ENCODE measurements around the gene PTPN21.
A peak's percentile ranks its signal among the peaks of the same experiment; 100 is the strongest.

The PTPN21 gene

GRCh38 chr14:88565427-88565826 is 10.6 kb upstream of the PTPN21 start:
- peaks cover 38 to 39% of the 10 kb centered on the region in 2 experiments for H3K36me3 ChIP-seq (ENCODE audit: control insufficient read depth in 2 of 2, insufficient read depth in 1 of 2, low read length in 2 of 2)
- ChIA-PET POLR2A (no interaction called here), CTCF (interaction anchor here (0.9 to 1.5 kb wide), 2 partner anchors 10 to 41 kb away, joined by 4 to 5 read pairs; no protein-coding TSS in a partner anchor)
- no peaks in the 10 kb centered on the region for H3K9me3 ChIP-seq (ENCODE audit: control insufficient read depth, insufficient read depth, low read depth, low read length)
- no peak overlapping the region for H3K4me3 ChIP-seq (ENCODE audit: low read depth, low read length)
- H3K27ac ChIP-seq (ENCODE audit: extremely low read depth, low read depth, low read length), result no peak overlapping the region
- H3K4me1 ChIP-seq (ENCODE audit: control insufficient read depth, insufficient read depth, low read length), result peaks cover 5% of the 10 kb centered on the region
- TF ChIP-seq, protein P1, sequence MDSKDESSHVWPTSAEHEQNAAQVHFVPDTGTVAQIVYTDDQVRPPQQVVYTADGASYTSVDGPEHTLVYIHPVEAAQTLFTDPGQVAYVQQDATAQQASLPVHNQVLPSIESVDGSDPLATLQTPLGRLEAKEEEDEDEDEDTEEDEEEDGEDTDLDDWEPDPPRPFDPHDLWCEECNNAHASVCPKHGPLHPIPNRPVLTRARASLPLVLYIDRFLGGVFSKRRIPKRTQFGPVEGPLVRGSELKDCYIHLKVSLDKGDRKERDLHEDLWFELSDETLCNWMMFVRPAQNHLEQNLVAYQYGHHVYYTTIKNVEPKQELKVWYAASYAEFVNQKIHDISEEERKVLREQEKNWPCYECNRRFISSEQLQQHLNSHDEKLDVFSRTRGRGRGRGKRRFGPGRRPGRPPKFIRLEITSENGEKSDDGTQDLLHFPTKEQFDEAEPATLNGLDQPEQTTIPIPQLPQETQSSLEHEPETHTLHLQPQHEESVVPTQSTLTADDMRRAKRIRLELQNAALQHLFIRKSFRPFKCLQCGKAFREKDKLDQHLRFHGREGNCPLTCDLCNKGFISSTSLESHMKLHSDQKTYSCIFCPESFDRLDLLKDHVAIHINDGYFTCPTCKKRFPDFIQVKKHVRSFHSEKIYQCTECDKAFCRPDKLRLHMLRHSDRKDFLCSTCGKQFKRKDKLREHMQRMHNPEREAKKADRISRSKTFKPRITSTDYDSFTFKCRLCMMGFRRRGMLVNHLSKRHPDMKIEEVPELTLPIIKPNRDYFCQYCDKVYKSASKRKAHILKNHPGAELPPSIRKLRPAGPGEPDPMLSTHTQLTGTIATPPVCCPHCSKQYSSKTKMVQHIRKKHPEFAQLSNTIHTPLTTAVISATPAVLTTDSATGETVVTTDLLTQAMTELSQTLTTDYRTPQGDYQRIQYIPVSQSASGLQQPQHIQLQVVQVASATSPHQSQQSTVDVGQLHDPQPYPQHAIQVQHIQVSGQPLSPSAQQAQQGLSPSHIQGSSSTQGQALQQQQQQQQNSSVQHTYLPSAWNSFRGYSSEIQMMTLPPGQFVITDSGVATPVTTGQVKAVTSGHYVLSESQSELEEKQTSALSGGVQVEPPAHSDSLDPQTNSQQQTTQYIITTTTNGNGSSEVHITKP (tag by site-specific recombination; IDR thresholded peaks at IDR 0.05), result no peak

GRCh38 chr14:88563845-88564244 is 9.0 kb upstream of the PTPN21 start:
- CTCF ChIA-PET, result interaction anchor here (1.5 kb wide), 1 partner anchor 9 kb away, joined by 4 read pairs; no protein-coding TSS in a partner anchor
- POLR2A ChIA-PET, result interaction anchor here (0.5 to 0.7 kb wide), 2 partner anchors 12 to 725 kb away, joined by 4 read pairs; no protein-coding TSS in a partner anchor
- Histone ChIP-seq H3K27ac (ENCODE audit: extremely low read depth, low read depth, low read length) (no peak overlapping the region), H3K4me1 (ENCODE audit: control insufficient read depth, insufficient read depth, low read length) (peaks cover 5% of the 10 kb centered on the region), H3K4me3 (ENCODE audit: low read depth, low read length) (peak overlapping the region; percentile 100), H3K9me3 (ENCODE audit: control insufficient read depth, insufficient read depth, low read depth, low read length) (no peaks in the 10 kb centered on the region), H3K36me3 (ENCODE audit: control insufficient read depth in 2 of 2, insufficient read depth in 1 of 2, low read length in 2 of 2) (peaks cover 23 to 26% of the 10 kb centered on the region in 2 experiments)
- no peak for TF ChIP-seq ZNF571 (tag by site-specific recombination; IDR thresholded peaks at IDR 0.05)
- TF ChIP-seq ZNF121 (tag by site-specific recombination; IDR thresholded peaks at IDR 0.05), result peak; percentile 92

DNA sequence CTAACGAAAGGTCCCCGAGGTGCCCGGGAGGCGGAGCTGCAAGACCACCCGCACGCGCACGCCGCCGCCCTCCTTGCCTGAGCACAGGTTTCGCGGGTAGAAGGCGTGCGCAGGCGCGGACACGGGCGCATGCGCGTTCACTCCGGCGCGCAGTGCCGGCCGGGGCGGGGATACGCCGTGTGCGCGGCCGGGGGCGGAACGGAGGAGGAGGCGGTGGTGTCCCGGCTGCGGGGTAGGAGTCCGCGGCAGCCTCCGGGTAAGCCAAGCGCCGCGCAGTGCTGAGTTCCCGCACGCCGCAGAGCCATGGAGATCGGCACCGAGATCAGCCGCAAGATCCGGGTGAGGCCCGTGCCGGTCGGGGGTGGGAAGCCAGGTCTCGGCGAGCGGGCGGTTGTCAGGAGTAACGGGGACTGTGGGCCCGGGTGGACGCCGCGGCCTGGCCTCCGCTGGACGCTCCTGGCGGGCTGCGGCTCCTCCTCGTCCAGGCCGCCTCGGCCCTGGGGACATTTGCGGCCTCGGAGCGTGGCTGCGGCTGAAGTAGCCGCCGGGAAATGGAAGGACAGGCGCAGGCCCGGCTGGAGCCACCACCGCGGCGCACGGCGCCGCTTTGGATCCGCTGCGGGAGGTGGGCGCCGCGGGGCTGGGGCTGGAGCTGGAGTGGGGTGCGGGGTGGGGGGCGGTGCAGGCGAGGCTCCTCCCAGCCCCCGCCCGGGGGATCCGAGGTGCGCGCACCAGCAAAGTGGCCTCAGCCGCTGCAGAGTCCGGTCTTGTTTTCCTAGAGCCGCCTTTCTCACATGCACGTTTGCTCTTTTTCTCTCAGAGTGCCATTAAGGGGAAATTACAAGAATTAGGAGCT is 8.3 kb upstream of the PTPN21 start, which contains the start of gene ZC3H14:
Gene ZC3H14 (plus strand): TSS at position 207 of the 856 bp plus-strand sequence. CDS start 97 bp downstream, at position 304.
- no peaks in the 10 kb centered on the region for H3K9me3 ChIP-seq (ENCODE audit: control insufficient read depth, insufficient read depth, low read depth, low read length)
- peak within 1 kb of the TSS; percentile 96 for H3K27ac ChIP-seq (ENCODE audit: extremely low read depth, low read depth, low read length)
- H3K36me3 ChIP-seq (ENCODE audit: control insufficient read depth in 2 of 2, insufficient read depth in 1 of 2, low read length in 2 of 2), result peaks cover 15 to 18% of the 10 kb centered on the region in 2 experiments
- CTCF ChIA-PET, result interaction anchor here (0.5 kb wide), 1 partner anchor 50 kb away, joined by 4 read pairs; no protein-coding TSS in a partner anchor
- H3K4me3 ChIP-seq (ENCODE audit: low read depth, low read length), result peak within 1 kb of the TSS; percentile 100
- POLR2A ChIA-PET, result interaction anchor here (0.5 to 0.7 kb wide), 2 partner anchors 11 to 726 kb away, joined by 4 read pairs; no protein-coding TSS in a partner anchor
- peaks cover 5% of the 10 kb centered on the region for H3K4me1 ChIP-seq (ENCODE audit: control insufficient read depth, insufficient read depth, low read length)
- TF ChIP-seq ZNF157 (tag by site-specific recombination; IDR thresholded peaks at IDR 0.05) (no peak), ZNF114 (tag by site-specific recombination; IDR thresholded peaks at IDR 0.05) (no peak), ZNF202 (tag by site-specific recombination; IDR thresholded peaks at IDR 0.05; ENCODE audit: borderline replicate concordance) (no peak), ZNF544 (tag by site-specific recombination; IDR thresholded peaks at IDR 0.05) (no peak), ZNF138 (tag by site-specific recombination; IDR thresholded peaks at IDR 0.05; ENCODE audit: borderline replicate concordance) (no peak), ZNF549 (tag by site-specific recombination; IDR thresholded peaks at IDR 0.05) (no peak), ZNF629 (tag by site-specific recombination; IDR thresholded peaks at IDR 0.05) (no peak), ZNF776 (tag by site-specific recombination; IDR thresholded peaks at IDR 0.05; ENCODE audit: borderline replicate concordance) (no peak), ZNF335 (tag by site-specific recombination; conservative IDR thresholded peaks at IDR 0.05) (peak; percentile 83), ZFP69B (tag by site-specific recombination; IDR thresholded peaks at IDR 0.05) (peak; percentile 70), ZNF292 (tag by site-specific recombination; IDR thresholded peaks at IDR 0.05; ENCODE audit: borderline replicate concordance, low read depth) (no peak), MEIS1 (CRISPR knock-in tag; IDR thresholded peaks at IDR 0.05; ENCODE audit: borderline replicate concordance) (no peak), ZNF600 (tag by site-specific recombination; IDR thresholded peaks at IDR 0.05) (peak; percentile 94), ZNF311 (tag by site-specific recombination; IDR thresholded peaks at IDR 0.05; ENCODE audit: borderline replicate concordance) (no peak), ZNF843 (tag by site-specific recombination; IDR thresholded peaks at IDR 0.05) (peak; percentile 61; the same call in 1 of the 2 replicates), ZNF341 (tag by site-specific recombination; IDR thresholded peaks at IDR 0.05; ENCODE audit: low read depth) (peak; percentile 32; the same call in 1 of the 2 replicates), ZBTB17 (tag by site-specific recombination; IDR thresholded peaks at IDR 0.05) (0 out of 2 replicates have a peak, but pooled peaks have one; percentile 14), KLF8 (tag by site-specific recombination; IDR thresholded peaks at IDR 0.05) (peak; percentile 65; the same call in 1 of the 2 replicates), OVOL3 (tag by site-specific recombination; IDR thresholded peaks at IDR 0.05) (peak; percentile 65; the same call in 1 of the 2 replicates), ZFP37 (tag by site-specific recombination; IDR thresholded peaks at IDR 0.05) (peak; percentile 71), SCRT1 (tag by site-specific recombination; IDR thresholded peaks at IDR 0.05; ENCODE audit: borderline replicate concordance) (no peak), ZNF658 (tag by site-specific recombination; IDR thresholded peaks at IDR 0.05) (no peak)
- TF ChIP-seq, protein P2, sequence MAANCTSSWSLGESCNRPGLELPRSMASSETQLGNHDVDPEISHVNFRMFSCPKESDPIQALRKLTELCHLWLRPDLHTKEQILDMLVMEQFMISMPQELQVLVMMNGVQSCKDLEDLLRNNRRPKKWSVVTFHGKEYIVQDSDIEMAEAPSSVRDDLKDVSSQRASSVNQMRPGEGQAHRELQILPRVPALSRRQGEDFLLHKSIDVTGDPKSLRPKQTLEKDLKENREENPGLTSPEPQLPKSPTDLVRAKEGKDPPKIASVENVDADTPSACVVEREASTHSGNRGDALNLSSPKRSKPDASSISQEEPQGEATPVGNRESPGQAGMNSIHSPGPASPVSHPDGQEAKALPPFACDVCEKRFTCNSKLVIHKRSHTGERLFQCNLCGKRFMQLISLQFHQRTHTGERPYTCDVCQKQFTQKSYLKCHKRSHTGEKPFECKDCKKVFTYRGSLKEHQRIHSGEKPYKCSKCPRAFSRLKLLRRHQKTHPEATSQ (tag by site-specific recombination; IDR thresholded peaks at IDR 0.05), result peak; percentile 42; the same call in 1 of the 2 replicates
